Caco-2 (cell line): ENCODE measurements around the gene LMAN2. TPM values are rescaled to one million over a fixed set of nuclear protein-coding genes. Genes with fewer than 3 reads are reported as not detected.

Source experiments
- BruUV-seq: library from RNA; stranded (reverse); fragments of 400-500 nt; replicated peaks from 2 replicates; lab custom pipeline; 2021; lab: Mats Ljungman, UMichigan
- CTCF ChIA-PET: fragments of 300-600 bp; sonication (Branson Sonifier 250); formaldehyde crosslinking; loops from one replicate; lab custom pipeline; 2022; ENCODE audit warnings: antibody characterized with exemption; lab: Charles Lee
- POLR2A ChIA-PET: fragments of 300-600 bp; sonication (Branson Sonifier 250); formaldehyde crosslinking; loops from one replicate; lab custom pipeline; 2022; ENCODE audit warnings: antibody characterized with exemption; lab: Charles Lee
- DNase-seq, 2 experiments: peaks; one replicate each; pipeline versions ENCODE4 v3.0.0 to v3.0.0-alpha.2; 2020 to 2022
- H3K27me3 ChIP-seq: replicated peaks from 2 replicates; pipeline ENCODE4 v1.6.0; 2011; ENCODE audit warnings: low read length; ENCODE audit not compliant: control insufficient read depth, insufficient read depth
- H3K36me3 ChIP-seq: 2 replicates; pipeline ENCODE4 v1.5.1; 2011; ENCODE audit warnings: low read length; ENCODE audit not compliant: control insufficient read depth, insufficient read depth
- H3K4me1 ChIP-seq: fragments of 250-450 bp; sonication (Bioruptor Pico); 2 replicates; pipeline ENCODE4 v1.5.1; 2020; ENCODE audit warnings: mild to moderate bottlenecking
- H3K4me3 ChIP-seq: 2 replicates; pipeline ENCODE4 v1.5.1; 2011; ENCODE audit warnings: low read depth, mild to moderate bottlenecking, control low read depth, low read length
- H3K9me3 ChIP-seq: fragments of 250-450 bp; sonication (Bioruptor Pico); 2 replicates; pipeline ENCODE4 v1.5.1; 2020; ENCODE audit warnings: mild to moderate bottlenecking, moderate library complexity
- H3K27ac Mint-ChIP-seq: one replicate; pipeline ENCODE4 v1.8.0; 2022; ENCODE audit warnings: mixed read lengths; ENCODE audit not compliant: unreplicated experiment
- H3K27me3 Mint-ChIP-seq: one replicate; pipeline ENCODE4 v1.8.0; 2022; ENCODE audit warnings: mixed read lengths; ENCODE audit not compliant: insufficient read depth, unreplicated experiment
- H3K36me3 Mint-ChIP-seq: one replicate; pipeline ENCODE4 v1.8.0; 2022; ENCODE audit warnings: mild to moderate bottlenecking, mixed read lengths; ENCODE audit not compliant: insufficient read depth, unreplicated experiment
- H3K4me1 Mint-ChIP-seq: one replicate; pipeline ENCODE4 v1.8.0; 2022; ENCODE audit warnings: low read depth, mixed read lengths; ENCODE audit not compliant: unreplicated experiment
- H3K4me3 Mint-ChIP-seq: one replicate; pipeline ENCODE4 v1.8.0; 2022; ENCODE audit warnings: mild to moderate bottlenecking, moderate library complexity, mixed read lengths; ENCODE audit not compliant: unreplicated experiment
- H3K9me3 Mint-ChIP-seq: one replicate; pipeline ENCODE4 v1.8.0; 2022; ENCODE audit warnings: mixed read lengths; ENCODE audit not compliant: unreplicated experiment
- CTCF ChIP-seq, 2 experiments: fragments of 200-600 bp in 1 of 2; IDR thresholded peaks; 1 replicate in 1 of 2; 2 replicates in 1 of 2; pipeline versions ENCODE4 v1.5.1 to v1.8.0; 2011 to 2022; ENCODE audit warnings: antibody characterized with exemption in 1 of 2, control low read depth in 1 of 2, inconsistent platforms in 1 of 2, low read depth in 1 of 2, low read length in 1 of 2, mild to moderate bottlenecking in 1 of 2, moderate library complexity in 1 of 2; ENCODE audit not compliant: insufficient read depth in 1 of 2, severe bottlenecking in 1 of 2, unreplicated experiment in 1 of 2
- intact Hi-C: fragments of 100-400 bp; cut with micrococcal nuclease; formaldehyde crosslinking; loops from one replicate; pipeline ENCODE4 v1.10.0; 2022; ENCODE audit not compliant: unreplicated experiment
- total RNA-seq: library from RNA; stranded (reverse); gene quantifications from 2 replicates; pipeline ENCODE4 v1.2.3, GENCODE V29; 2022

LMAN2 gene
- total RNA-seq, 1 experiment from 2014 or later, result 241 TPM

GRCh38 chr5:177393990-177394389 is 42.5 kb upstream of the LMAN2 start:
- Mint-ChIP-seq H3K4me1 (peaks cover 16% of the 10 kb centered on the region), H3K27me3 (peaks cover 3% of the 10 kb centered on the region), H3K9me3 (no peaks in the 10 kb centered on the region), H3K4me3 (no peak overlapping the region), H3K36me3 (peaks cover 12% of the 10 kb centered on the region), H3K27ac (no peak overlapping the region)
- H3K27me3 ChIP-seq, result no peaks in the 10 kb centered on the region
- POLR2A ChIA-PET, result no interaction called here
- intact Hi-C loops, result no loop called here
- peaks cover 13% of the 10 kb centered on the region for H3K4me1 ChIP-seq
- no peaks in the 10 kb centered on the region for H3K9me3 ChIP-seq
- no peak for TF ChIP-seq CTCF (IDR thresholded peaks at IDR 0.05; ENCODE audit: insufficient read depth in 1 of 2, low read depth in 1 of 2, low read length in 1 of 2, severe bottlenecking in 1 of 2, unreplicated experiment in 1 of 2)
- H3K36me3 ChIP-seq, result no peaks in the 10 kb centered on the region
- no TSS peak for BruUV-seq
- CTCF ChIA-PET, result no interaction called here
- DNase-seq, result no peak
- H3K4me3 ChIP-seq, result no peak overlapping the region

GRCh38 chr5:177393206-177393765 is 41.8 kb upstream of the LMAN2 start:
- no peak overlapping the region for H3K4me3 ChIP-seq
- Mint-ChIP-seq H3K4me1 (peaks cover 16% of the 10 kb centered on the region), H3K27ac (no peak overlapping the region), H3K27me3 (peaks cover 3% of the 10 kb centered on the region), H3K36me3 (peaks cover 12% of the 10 kb centered on the region), H3K4me3 (no peak overlapping the region), H3K9me3 (no peaks in the 10 kb centered on the region)
- H3K27me3 ChIP-seq, result no peaks in the 10 kb centered on the region
- no TSS peak for BruUV-seq
- peaks cover 20% of the 10 kb centered on the region for H3K4me1 ChIP-seq
- CTCF ChIA-PET, result interaction anchor here (0.6 to 1.7 kb wide), 3 partner anchors 9 to 23 kb away, joined by 3 to 8 read pairs (median 4); no protein-coding TSS in a partner anchor
- POLR2A ChIA-PET, result no interaction called here
- no peaks in the 10 kb centered on the region for H3K9me3 ChIP-seq
- H3K36me3 ChIP-seq, result no peaks in the 10 kb centered on the region
- intact Hi-C loops, result no loop called here
- no peak for DNase-seq
- no peak for TF ChIP-seq CTCF (IDR thresholded peaks at IDR 0.05; ENCODE audit: insufficient read depth in 1 of 2, low read depth in 1 of 2, low read length in 1 of 2, severe bottlenecking in 1 of 2, unreplicated experiment in 1 of 2)

- DNase-seq, result no peak
- Mint-ChIP-seq H3K4me3 (no peak overlapping the region), H3K27ac (no peak overlapping the region), H3K9me3 (no peaks in the 10 kb centered on the region), H3K4me1 (peaks cover 16% of the 10 kb centered on the region), H3K36me3 (peaks cover 12% of the 10 kb centered on the region), H3K27me3 (peaks cover 3% of the 10 kb centered on the region)
- no peak for TF ChIP-seq CTCF (IDR thresholded peaks at IDR 0.05; ENCODE audit: insufficient read depth in 1 of 2, low read depth in 1 of 2, low read length in 1 of 2, severe bottlenecking in 1 of 2, unreplicated experiment in 1 of 2)
- Histone ChIP-seq H3K4me3 (no peak overlapping the region), H3K27me3 (no peaks in the 10 kb centered on the region), H3K36me3 (no peaks in the 10 kb centered on the region), H3K4me1 (peaks cover 22% of the 10 kb centered on the region), H3K9me3 (no peaks in the 10 kb centered on the region)
- POLR2A ChIA-PET, result no interaction called here
- CTCF ChIA-PET, result interaction anchor here (1.2 to 1.7 kb wide), 2 partner anchors 10 to 22 kb away, joined by 4 to 8 read pairs; no protein-coding TSS in a partner anchor
- intact Hi-C loops, result no loop called here
- BruUV-seq, result no TSS peak
These were observed 41.3 kb upstream of the LMAN2 start for GRCh38 chr5:177392765-177393164.
